HepG2 (cell line): ENCODE measurements around the gene ZFPL1.

Source experiments
- ATF4 ChIP-seq, 2 experiments: fragments of 450-650 bp in 1 of 2; sonication (generic) in 1 of 2; formaldehyde crosslinking; IDR thresholded peaks; 2 replicates each; pipeline versions ENCODE4 v1.5.0 to v1.8.0; 2020 to 2022; ENCODE audit warnings: mild to moderate bottlenecking in 1 of 2, missing genetic modification reagents in 1 of 2
- BHLHE40 ChIP-seq: IDR thresholded peaks from 2 replicates; pipeline ENCODE4 v1.6.1; 2011; ENCODE audit warnings: low read length, improper control_type of control experiment
- BRCA1 ChIP-seq: sonication (generic); formaldehyde crosslinking; IDR thresholded peaks from 2 replicates; pipeline ENCODE4 v1.4.0; 2020; ENCODE audit warnings: missing genetic modification reagents
- CTCF ChIP-seq: sonication (generic); formaldehyde crosslinking; IDR thresholded peaks from 2 replicates; pipeline ENCODE4 v1.5.0; 2020; ENCODE audit warnings: mild to moderate bottlenecking, missing genetic modification reagents, moderate library complexity
- EZH2 ChIP-seq: conservative IDR thresholded peaks from 2 replicates; pipeline ENCODE4 v1.6.1; 2012; ENCODE audit warnings: mild to moderate bottlenecking, low read depth, low read length, moderate library complexity
- KLF16 ChIP-seq, 2 experiments: sonication (generic) in 1 of 2; formaldehyde crosslinking in 1 of 2; IDR thresholded peaks; 2 replicates each; pipeline versions ENCODE4 v1.6.1 to v1.8.0; 2016 to 2023; ENCODE audit warnings: missing genetic modification reagents in 2 of 2, missing compliant biosample characterization in 1 of 2
- MXD1 ChIP-seq: sonication (generic); formaldehyde crosslinking; IDR thresholded peaks from 2 replicates; pipeline ENCODE4 v1.4.0; 2020; ENCODE audit warnings: mild to moderate bottlenecking, missing genetic modification reagents
- PHF20 ChIP-seq: sonication (generic); formaldehyde crosslinking; IDR thresholded peaks from 2 replicates; pipeline ENCODE4 v1.5.0; 2020; ENCODE audit warnings: mild to moderate bottlenecking, missing genetic modification reagents
- POLR2A ChIP-seq, 2 experiments: IDR thresholded peaks; 2 replicates each; pipeline ENCODE4 v1.6.1; 2011; ENCODE audit warnings: low read depth in 2 of 2, low read length in 2 of 2, mild to moderate bottlenecking in 1 of 2, moderate library complexity in 1 of 2; ENCODE audit not compliant: insufficient read depth in 1 of 2
- SP2 ChIP-seq: sonication (generic); formaldehyde crosslinking; IDR thresholded peaks from 2 replicates; pipeline ENCODE4 v1.5.1; 2020; ENCODE audit warnings: mild to moderate bottlenecking, missing genetic modification reagents
- THAP11 ChIP-seq: IDR thresholded peaks from 2 replicates; pipeline ENCODE4 v1.6.1; 2016; ENCODE audit warnings: missing biosample characterization, missing genetic modification reagents
- XRCC5 ChIP-seq: fragments of 200-400 bp; formaldehyde crosslinking; optimal IDR thresholded peaks from 2 replicates; pipeline ENCODE3; 2017; ENCODE audit warnings: mild to moderate bottlenecking, low read length

- TF ChIP-seq PHF20 (CRISPR knock-in tag): no peak
- TF ChIP-seq SP2 (CRISPR knock-in tag): no peak
- no peak for TF ChIP-seq BRCA1 (CRISPR knock-in tag)
- no peak for TF ChIP-seq THAP11 (CRISPR knock-in tag)
- no peak for TF ChIP-seq BHLHE40
- no peak for TF ChIP-seq EZH2
- no peak for TF ChIP-seq CTCF (CRISPR knock-in tag)
- no peak for TF ChIP-seq ATF4 (CRISPR knock-in tag; IDR thresholded peaks at IDR 0.05)
- no peak for TF ChIP-seq XRCC5
- no peak for TF ChIP-seq MXD1 (CRISPR knock-in tag)
- no peak for TF ChIP-seq KLF16 (CRISPR knock-in tag; IDR thresholded peaks at IDR 0.05)
- TF ChIP-seq POLR2A (IDR thresholded peaks at IDR 0.05; ENCODE audit: insufficient read depth in 1 of 2, low read depth in 2 of 2, low read length in 2 of 2): no peak
Measured at GRCh38 chr11:65071907-65072630, 12.0 kb upstream of the ZFPL1 start.
